Measurements from ENCODE around the gene DCAF8.
A peak's percentile ranks its signal among the peaks of the same experiment; 100 is the strongest.

Gene DCAF8

DNA sequence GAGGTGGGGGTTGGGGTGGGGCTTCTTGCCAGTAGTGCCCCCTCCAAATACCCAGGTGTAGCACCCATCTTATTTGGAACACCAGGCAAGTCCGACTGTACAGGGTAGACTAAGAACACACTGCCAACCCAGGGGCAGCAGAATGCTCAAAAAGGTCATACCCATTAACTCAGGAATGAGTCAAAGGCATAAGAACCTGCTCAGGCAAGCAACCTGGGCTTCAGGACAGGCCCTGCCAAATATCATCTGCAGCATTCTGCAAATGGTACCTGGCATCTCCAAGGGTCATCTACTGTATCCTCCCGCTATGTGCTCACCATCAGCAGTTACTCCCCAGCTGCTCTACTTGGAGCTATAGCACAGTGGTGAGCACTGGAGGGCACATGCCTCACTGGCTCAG lies 37.7 kb downstream of the DCAF8 start:
- no peak for DNase-seq

DNA sequence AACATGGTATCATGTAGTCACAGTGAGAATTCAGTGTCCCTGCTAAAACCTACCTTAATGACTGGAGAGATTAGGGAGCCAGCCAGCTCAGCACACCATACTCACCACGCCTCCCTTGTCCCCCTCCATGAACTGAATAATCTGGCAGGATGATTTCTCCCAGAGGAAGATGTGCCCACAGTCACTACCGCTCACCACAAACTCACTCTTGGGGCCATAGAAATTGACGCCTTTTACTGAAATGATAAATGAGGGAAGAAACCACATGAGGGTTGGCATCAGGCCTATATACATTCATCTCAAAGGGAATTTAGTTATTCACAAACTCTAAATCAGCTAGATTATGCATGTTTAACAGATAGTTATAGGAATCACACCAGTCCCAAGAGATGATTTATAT lies 39.8 kb downstream of the DCAF8 start:
- no peak for DNase-seq

DNA sequence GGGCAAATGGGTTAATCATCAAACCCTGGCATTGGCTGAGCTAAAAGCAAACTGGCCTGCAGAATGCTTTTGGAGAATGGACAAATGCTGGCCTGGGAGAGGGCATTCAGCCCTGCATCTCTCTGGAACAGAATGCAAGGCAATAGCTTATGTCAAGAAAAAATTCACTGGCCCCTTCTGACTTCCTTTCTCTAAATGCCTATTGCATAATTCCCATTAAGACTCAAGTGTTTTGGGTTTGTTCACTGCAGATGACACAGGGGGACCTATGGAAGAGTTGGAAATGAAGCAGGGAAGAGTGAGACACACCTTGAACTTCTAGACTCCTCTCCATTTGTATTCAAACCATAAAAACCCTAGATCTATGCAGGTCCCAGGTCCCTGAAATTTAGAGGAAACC lies 41.3 kb downstream of the DCAF8 start:
- no peak for DNase-seq

DNA sequence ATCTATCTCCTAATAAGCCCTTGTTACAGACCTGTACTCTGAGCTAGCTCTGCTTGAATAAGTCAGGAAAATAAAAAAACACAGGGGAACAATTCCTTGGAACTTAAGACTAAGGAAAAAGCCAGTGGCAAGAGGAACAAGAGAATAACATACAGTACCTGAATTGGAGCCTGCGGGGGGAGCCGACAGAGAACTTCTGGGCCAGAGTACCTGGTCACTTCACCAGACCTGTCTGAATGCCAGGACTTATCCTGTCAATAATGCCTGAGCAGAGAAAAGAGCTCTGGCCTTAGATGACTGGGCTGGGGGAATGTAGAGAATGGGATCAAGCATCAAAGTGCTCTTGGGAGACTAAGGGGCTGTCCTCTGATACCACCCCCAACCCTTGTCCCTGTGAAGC lies 42.0 kb downstream of the DCAF8 start:
- DNase-seq: no peak

DNA sequence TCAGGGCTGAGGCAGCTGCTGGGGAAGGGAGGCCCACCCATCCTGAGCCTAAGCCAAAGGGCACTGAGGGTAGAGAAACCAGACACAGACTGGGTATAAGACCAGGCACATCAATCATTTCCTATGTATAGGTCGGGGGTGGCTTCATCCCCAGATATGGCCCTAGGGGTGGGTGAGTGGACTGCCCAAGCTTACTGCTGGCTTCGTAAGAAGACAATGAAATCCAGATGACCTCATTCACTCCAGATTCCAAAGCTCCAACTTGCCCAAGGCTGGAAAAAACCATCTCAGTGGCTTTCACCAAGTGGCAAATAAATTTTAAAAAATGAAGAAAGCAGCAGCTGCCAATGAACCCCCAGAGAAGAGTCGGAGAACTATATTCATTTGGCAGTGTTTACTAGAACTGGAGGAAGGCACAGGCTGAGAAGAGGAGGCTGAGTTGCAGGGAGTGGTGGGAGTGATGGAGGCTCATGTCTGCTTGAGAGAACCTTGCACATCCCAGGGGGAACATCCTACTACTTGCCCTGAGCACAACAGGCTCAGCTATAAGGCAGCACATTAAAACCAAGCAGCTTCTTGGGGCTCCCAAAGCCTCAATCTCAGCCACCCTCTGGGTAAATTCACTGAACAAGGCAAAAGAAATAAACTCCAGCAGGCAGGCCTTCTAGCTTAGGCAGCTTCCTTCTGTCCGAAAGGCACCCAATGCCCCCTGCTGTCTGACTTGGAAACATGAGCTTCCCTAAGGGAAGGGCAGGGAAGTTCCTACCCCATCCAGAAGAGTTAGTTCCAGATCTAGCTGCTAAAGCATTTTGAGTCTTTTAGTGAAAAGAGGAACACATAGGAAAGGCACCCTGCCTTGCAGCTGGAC lies 43.1 kb downstream of the DCAF8 start:
- peak; percentile 44 for DNase-seq

DNA sequence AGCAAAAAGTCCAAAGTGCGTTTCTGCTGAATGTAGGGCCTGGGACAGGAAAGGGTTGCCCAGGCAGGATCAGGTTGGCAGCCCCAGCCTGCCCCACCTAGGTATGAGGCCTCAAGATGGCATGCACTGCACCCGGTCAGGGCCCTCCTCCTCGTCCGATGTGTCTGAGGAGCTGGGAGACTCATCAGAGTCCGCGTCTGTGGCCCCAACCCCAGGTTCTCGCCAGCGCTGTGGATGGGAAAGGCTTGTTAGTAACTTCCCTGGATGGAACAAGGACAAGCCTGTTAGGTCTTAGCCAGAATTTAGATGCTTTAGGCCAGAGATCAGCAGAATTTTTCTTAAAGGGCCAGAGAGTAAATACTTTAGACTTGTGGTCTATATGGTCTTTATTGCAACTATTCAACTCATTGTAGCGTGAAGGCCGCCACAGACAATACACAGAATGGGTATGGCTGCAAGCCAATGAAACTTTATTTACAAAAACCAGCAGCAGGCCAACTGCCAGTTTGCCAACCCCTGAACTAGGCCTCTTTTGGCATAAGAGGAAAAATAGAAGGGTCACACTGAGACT lies 44.8 kb downstream of the DCAF8 start:
- DNase-seq: peak; percentile 40

DNA sequence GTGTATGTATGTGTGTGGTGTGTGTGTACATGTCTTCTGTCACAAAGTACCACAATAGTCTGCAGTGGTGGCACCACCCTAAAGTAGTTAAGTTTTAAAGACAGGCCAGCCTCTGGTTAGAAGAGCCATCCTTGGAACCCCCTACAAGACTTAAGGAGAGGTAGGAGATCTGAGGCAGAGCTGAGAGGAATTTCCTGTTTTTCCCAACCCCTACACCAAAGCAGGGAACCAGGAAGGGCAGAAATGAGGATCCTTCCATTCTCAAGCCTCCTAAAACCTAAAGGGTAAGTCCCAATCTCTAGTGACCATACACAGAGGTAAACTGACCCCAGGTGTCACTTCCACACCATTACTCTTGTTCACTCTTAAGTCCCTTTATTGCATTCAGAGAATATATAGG lies 46.0 kb downstream of the DCAF8 start:
- DNase-seq: no peak

DNA sequence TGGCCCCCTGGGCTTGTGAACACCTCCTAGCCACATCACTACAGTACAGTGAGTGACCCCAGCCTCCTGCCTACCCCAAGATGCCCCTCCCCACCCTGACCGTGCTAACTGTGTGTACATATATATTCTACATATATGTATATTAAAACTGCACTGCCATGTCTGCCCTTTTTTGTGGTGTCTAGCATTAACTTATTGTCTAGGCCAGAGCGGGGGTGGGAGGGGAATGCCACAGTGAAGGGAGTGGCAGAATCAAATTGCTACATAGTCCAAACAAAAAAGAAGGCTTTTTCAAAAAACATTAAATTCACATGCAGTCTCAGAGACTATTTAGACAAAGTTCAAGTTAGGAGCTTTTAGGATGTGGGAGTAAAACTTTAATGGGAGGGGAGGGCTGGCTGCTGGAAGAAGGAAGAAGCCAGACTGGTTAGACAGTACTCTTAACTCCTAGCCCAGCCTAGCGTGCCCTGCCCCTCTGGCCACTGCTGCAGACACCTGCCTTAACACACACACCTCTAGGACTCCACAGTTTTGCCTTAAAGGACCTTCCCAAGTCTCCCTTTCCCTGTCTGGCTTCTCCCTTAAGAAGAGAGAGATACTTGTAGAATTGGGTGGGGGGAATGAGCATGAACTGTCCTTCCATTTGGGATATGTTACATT lies 47.7 kb downstream of the DCAF8 start:
- no peak for DNase-seq

DNA sequence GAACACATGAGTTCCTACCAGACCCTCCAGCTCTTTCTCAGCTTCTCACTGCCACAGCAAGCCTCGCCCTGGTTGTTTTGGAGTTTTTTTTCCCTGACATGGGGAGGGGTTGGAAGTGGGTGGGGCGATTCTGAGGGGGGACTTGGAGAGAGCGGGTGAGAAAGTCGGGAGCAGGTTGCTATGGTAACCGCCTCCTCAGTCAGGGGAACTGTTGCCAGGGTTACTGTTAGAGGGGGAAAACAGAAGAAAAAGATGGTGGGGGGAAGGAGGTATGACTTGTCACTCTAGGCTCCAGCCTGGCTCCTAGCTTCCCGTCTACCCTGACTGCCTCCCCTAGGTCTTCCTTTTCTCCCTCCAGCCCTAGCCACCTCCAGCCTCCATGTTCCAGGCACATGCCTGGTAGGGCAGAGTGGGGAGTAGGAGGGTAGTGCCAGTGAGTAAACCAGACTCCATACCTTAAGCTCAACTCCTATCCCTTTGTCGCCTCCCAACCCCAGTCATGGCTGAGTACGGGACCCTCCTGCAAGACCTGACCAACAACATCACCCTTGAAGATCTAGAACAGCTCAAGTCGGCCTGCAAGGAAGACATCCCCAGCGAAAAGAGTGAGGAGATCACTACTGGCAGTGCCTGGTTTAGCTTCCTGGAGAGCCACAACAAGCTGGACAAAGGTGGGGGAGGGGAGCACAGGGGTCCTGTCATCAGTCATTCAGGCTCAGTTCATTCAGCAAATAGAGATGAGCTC lies 51.1 kb downstream of the DCAF8 start:
- DNase-seq: no peak

DNA sequence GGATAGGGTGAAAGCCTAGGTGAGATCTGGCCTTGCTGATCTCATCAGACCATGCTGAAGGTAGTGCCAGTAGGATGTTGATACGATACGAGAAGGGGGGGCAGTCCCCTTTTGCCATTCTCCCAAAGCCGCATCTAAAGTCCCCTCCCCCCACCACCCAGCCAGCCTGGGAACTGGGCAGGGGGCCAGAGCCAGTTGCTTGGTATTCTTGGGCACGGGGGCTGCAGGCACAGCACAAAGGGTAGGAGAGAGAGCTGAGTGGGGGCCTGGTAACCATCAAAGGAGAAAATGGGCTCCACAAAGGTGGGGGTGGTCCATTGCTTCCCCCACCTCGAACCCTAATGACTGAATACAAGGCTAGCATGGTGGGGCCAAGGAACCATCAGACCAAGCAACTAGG lies 51.8 kb downstream of the DCAF8 start:
- no peak for DNase-seq

DNA sequence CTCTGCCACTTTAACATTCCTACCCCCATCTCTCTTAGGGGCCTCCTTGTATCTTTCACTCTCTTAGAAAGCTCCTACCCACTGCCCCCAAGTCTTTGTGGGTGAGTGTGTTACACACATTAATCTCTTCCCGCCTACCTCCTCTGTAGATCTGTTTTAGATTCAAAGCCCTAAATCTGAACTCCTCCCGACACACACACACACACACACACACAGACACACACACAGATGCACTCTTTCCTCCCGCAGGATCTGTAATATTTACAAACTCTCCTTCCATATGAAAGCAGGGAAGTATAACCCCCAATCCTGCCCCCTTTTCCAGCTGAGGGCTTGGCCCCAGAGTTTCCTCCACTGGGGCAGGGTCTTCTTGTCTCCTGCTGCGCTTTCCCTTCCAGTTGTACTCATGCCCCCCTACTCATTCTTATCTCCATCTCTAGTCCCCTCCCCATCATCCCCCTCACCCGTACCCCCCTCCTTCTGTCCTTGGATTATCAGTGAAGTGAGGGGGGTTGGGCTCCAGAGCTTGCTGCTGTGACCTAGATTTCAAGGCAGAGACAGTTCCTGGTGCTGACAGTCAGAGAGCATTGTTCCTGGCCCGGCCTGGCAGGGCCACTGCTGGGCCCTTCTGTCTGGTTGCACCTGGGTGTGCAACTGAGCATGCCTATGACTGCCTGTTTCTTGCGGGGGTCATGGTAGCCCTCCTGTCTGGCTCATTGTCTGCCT lies 52.9 kb downstream of the DCAF8 start:
- DNase-seq: no peak

DNA sequence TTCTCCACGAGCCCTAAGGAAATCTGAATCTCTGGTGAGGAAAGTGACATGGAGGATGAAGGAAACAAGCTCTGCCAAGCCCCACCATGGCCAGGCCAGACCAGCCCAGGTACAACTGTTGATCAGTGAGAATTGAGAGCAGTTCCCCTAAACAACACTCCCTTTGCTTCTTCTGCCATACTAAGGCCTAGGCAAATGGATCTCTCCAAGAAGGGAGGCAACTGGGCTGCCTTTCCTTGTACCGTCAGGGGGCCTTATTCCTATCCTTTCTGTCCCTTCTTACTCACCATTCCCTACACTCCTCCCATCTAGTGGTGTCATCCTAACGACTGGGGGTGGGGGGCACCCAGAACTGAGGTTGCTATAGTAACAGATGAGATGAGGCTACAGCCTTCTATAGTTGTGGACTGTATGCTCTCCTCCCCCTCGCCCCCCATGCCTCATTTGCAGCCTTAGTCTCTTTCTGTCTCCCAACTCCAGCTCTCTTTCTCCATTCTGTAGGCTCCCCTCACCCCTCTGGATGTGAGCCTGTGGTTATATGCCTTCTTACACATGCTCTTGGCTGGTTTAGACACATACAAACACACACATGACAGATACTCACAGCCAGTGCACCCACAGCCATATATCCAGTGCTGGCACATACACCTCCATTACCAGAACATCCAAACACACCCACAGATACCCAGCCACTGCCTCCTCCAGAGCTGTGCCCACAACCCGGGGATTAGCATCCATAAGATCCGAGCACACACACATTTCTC lies 53.6 kb downstream of the DCAF8 start:
- DNase-seq: no peak

DNA sequence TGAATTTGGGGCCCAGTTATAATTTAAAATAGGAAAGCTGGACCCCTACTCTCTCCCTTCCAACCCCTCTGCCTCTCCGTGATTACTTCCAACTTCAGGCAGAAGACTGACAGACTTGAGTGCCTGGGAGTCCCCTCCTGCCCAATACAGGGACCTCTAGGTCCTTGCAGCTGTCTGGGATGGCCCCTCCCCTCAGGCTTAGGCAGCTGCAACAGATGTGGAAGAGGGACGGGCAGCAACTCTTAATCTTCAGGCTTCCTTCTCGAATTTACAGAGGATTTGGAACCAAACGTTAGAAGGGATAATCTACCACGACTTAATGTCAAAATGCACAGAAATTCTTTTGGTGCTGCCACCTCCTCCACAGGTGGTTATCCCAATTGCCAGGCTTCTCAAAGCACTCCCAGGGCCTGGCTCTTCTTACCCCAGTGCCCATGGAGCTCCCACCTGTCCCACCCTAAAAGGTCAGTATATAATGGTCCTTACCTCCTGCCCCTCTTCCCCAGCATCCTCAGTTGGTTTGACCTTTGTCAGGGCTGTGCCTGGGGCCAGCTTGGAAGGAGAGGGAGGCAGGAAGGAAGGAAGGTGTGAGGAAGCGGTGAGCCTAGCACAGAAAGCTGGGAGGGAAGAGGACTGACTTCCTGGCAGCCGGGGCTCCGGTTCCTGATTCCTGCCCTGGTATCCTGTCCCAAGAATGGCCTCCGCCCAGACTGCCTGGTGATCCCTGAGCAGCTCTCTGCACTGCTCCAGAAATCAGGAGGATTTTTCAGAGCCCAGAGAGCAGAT lies 54.4 kb downstream of the DCAF8 start:
- DNase-seq: peak; percentile 75

DNA sequence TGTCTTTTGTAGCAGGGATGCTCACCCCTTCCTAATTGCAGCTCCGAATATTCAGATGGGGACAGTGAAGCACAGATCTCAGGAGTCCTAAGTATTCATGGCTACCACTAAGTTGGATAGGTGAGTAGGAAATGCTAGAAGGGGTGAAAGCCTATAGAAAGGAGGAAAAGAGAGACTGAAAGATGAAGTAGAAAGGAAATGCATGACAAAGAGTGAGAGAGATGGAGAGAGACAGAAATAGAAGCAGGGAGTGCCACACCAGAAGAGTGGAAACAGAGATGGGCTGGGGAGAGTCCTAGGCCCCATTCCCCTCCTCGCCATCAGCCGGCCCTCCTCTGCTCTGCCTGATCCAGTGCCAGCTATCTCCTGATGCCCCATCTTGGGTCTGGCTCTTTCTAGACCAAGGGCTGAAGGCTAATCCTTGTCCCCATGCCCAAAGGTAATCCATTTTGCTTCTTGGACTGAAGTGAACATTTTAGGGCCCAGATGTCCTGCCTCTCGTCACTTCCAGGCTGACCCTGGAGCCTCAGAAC lies 55.2 kb downstream of the DCAF8 start:
- no peak for DNase-seq

DNA sequence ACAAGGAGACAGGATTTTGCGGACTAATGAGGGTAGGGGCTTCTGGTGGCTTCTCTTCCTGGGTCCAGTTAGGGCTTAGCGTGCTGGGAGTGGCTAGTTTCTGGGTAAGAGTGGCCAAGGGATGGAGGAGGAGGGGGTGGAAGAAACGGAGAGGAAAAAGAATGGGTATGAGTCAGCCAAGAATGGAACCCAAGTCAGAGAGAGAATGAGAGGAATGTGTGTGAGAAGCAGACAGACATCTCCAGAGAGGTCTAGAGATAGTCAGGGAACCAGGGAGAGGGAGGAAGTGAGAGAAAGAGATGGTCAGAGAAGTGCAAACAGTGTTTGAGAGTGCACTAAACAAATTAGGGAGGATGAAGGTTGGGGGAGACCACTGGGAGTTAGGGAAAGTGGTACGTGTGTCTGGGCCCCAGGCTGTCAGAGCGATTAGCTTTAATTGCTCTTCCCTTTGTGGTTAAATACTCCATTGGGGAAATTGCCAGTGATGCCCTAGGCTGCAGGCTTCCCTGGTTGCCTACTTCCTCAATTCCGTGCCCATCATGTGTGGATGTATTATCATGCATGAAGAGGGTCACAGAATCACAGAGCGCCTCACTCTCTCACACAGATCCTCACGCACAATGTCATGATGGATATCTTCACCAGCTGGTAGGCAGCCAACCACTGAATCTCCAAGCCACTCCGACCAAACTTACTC lies 55.8 kb downstream of the DCAF8 start:
- DNase-seq: no peak

DNA sequence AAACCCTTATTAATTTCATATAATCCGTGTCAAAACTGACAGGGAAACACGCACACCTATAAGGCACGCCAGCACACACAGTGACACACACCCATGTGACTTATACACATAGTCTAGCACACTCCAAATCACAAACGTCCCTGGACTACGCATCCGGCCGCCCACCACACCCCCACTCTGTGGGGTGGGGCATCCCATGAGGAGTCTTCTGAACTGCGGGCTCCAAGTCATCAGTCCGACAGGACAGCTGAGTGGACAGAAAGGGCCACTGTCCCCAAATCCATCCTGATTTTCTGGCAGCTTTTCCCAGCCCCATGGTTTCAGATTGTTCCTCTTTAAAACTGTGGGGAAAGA lies 56.3 kb downstream of the DCAF8 start:
- DNase-seq: peak; percentile 64

DNA sequence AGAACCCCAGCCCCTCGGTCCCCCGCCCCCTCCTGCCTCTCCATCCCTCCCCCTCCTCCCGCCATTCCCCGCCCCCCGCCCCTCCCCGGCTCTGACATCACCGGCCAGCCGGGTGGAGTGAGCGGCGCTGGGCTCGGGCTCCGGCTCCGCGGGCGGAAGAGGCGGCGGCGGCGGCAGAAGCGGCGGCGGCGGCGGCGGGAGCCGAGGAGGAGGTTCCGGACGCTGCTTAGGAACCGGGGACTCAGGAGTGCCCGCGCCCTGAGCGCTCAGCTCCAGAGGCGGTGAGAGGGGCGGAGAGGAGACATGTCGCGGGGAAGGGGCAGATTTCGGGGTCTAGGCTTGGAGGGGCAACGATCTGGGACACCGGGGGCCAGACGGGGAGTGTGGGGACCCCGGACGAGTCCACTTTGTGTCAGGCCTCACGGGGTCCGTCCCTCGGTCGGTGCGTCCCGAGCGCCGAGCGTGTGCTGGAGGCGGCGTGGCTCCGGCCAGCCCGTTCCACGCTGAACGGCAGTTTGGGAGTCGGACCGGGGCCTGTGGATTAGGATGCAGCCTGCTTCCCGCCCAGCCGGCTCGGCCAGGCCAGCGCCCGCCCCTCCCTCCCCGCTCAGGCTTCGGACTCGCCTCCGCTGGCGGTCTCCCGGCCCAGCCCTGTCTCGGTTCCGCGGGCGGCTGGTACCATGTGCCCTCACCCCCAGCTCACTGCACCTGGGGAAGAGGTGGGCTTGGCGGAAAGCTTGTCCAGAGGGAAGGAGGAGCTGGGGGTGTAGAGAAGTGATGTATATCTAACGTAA lies 56.9 kb downstream of the DCAF8 start, which contains the start of gene PEA15:
Gene PEA15 (plus strand): TSS at position 143 of the 794 bp plus-strand sequence. CDS start 6,161 bp downstream, outside the sequence.
- DNase-seq: peak; percentile 90

DNA sequence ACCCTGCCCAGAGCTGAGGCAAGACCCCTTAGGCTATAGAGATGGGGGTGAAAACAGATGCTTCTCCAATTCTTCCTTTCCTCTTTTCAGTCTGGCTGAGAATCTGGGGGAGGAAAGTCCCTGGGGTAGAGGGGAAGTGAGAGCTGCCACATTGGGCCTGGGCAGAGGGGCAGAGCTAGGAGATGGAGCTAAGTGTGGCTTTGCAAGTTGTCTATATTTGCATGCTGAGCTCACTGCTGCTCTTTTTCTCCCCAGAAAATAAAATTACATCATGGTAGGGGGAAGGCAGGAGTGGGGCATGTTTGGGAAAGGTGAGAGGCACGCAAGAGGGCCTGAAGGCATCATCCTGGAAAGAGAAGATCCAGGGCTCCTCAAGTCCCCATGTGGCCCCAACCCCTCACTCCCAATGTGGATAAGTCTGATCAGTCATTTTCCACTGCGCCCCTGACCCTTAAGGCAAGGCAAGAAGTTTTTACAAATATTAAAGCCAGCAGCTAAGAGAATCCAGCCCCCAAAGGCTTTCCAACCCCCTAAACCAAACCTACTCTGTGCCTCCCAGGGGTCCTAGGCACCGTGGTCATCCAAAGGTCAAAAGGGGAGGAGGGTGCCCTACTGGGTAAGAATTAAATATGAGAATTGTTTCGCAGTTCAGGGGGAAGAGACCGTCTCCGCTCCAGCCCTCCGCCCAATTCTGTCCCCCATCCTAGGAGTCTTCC lies 57.7 kb downstream of the DCAF8 start:
- DNase-seq: no peak

DNA sequence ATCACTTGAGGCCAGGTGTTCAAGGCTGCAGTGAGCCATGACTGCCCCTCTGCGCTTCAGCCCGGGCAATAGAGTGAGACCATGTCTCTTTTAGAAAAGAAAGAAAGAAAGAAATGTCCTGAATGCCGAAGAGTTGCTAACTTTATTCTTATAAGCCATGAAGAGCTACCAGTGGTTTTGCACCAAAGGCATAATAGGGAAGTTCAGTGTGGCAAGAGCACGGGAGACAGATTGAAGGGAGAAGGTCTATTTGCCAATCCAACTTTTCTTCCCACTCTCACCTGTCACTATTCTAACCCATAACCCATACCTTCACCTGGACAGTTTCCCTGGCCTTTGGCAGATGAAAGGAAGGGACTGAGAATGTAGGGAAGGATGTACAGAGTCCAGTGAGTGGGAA lies 61.6 kb downstream of the DCAF8 start:
- peak; percentile 2 for DNase-seq

Measured in right hindlimb (tissue), 1 donor.